ENCODE measurements around the gene NRDC. TPM values are rescaled to one million over a fixed set of nuclear protein-coding genes. Genes with fewer than 3 reads are reported as not detected.

NRDC gene
- total RNA-seq, 2 experiments from 2014 or later, result 119 to 124 TPM

DNA sequence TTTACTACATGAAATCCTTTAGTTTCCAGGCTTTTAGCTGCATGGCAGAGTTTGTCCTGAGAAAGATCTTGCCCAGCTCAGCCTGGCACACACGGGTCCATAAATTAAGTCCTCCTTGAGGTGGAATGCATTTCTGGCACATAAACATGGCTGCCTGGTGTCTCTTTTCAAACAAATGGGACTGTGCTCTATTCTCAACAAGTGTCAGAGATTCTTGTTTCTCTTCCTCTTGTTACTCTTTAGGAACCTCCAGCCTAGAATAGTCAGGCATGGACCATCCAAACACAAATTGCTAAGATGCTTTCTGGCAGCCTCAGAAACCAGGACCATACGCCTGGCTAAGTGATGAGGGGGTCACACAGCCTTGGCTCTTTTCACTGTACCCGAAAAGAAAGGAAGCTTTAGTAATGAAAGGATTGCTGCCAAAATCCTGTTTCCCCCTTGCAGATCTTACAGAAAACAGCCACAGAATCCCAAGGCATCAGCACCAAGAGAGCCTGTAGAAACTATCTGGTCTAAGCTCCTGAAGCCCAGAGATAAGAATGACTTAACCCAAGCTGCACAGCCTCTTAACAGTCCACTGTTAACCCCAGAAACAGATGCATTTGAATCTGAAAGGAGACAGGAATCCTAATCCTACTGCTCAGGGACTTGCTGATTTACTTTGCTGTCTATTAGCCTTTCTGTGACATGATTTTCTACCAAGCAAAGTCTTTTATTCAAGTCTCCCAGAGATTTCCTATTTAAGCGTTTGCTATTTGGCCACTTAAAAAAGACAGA, 31.9 kb upstream of the NRDC start:
- DNase-seq (no peak), ATAC-seq (no peak)
- Mint-ChIP-seq H3K27me3 (no peaks in the 10 kb centered on the region), H3K36me3 (ENCODE audit: low read depth) (no peaks in the 10 kb centered on the region), H3K27ac (no peak overlapping the region), H3K4me1 (ENCODE audit: low read depth) (peaks cover 4% of the 10 kb centered on the region), H3K9me3 (no peaks in the 10 kb centered on the region), H3K4me3 (no peak overlapping the region)
- intact Hi-C loops (cut with micrococcal nuclease), result no loop called here
- POLR2A ChIA-PET, result no interaction called here
- CTCF ChIA-PET, result interaction anchor here (1.0 to 2.9 kb wide), 2 partner anchors 13 to 15 kb away, joined by 3 to 13 read pairs; no protein-coding TSS in a partner anchor
- no peak for TF ChIP-seq CTCF (IDR thresholded peaks at IDR 0.05)

DNA sequence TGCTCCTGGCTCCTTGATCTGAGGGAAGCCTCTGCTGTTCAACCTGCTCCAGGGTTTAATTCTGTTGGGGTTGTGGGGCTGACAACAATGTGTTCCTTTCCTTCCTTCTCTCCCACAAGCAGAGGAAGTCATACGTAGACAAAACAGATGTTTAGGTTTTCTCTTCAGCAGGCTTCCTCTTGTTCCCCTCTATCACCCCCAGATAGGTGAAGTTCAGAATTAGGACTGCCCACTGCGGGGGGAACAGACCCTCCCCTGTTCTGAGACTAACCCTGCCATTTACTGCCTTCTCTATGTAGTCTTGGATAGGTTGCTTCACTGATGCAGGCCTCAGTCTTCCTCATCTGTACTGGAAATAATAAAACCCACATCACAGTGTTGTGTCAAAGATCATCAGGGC, 30.0 kb upstream of the NRDC start:
- Mint-ChIP-seq H3K9me3 (no peaks in the 10 kb centered on the region), H3K36me3 (ENCODE audit: low read depth) (no peaks in the 10 kb centered on the region), H3K27me3 (peaks cover under 1% of the 10 kb centered on the region), H3K4me1 (ENCODE audit: low read depth) (peaks cover 4% of the 10 kb centered on the region), H3K27ac (no peak overlapping the region), H3K4me3 (no peak overlapping the region)
- POLR2A ChIA-PET, result no interaction called here
- no peak for DNase-seq
- TF ChIP-seq CTCF (IDR thresholded peaks at IDR 0.05), result no peak
- CTCF ChIA-PET, result no interaction called here
- intact Hi-C loops (cut with micrococcal nuclease), result no loop called here
- ATAC-seq, result no peak

- Mint-ChIP-seq H3K9me3 (no peaks in the 10 kb centered on the region), H3K27me3 (peaks cover 2% of the 10 kb centered on the region), H3K27ac (no peak overlapping the region), H3K4me3 (no peak overlapping the region), H3K4me1 (ENCODE audit: low read depth) (peaks cover 4% of the 10 kb centered on the region), H3K36me3 (ENCODE audit: low read depth) (no peaks in the 10 kb centered on the region)
- ChIA-PET CTCF (interaction anchor here (3.3 kb wide), 1 partner anchor 10 kb away, joined by 13 read pairs; no protein-coding TSS in a partner anchor), POLR2A (no interaction called here)
- DNase-seq (no peak), ATAC-seq (peak; percentile 20)
- no peak for TF ChIP-seq CTCF (IDR thresholded peaks at IDR 0.05)
- intact Hi-C loops (cut with micrococcal nuclease), result no loop called here
Observed at GRCh38 chr1:51907079-51907702, 28.7 kb upstream of the NRDC start.

DNA sequence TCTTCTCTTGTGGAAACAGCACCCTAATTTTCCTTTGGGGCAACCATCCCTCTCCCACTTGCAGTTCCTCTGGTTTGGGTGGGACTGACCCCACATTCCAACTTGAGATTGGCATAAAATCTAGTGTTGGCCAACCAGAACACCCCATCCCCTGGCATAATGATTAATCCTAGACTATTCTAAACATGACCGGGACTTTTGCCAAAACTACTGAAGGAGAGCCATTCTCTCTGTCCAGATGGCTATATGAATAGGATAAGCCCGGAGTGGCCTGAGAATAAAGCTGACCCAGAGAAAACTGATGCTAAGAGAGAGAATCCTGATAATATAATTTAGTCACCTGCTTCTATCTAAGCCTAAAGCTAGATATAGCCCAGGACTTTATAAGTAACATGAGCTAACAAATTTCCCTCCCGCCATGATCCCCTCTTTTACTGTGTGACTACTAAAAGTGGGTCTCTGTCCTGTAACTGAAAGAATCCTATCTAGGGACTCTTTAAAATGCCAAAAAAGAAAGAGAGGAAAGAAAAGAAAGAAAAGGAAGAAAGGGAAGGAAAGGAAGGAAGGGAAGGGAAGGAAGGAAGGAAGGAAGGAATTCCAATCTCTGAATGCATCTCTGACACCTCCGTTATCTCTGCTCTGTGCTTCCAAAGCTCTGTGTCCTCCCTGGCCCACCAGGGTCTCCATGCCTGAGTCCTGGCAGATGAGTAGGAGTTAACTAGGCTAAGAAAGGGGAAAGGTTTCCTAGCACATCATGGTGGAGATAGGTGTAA, 28.0 kb upstream of the NRDC start:
- ChIA-PET CTCF (interaction anchor here (0.5 to 3.3 kb wide), 4 partner anchors 8 to 1919 kb away, joined by 3 to 13 read pairs (median 4); no protein-coding TSS in a partner anchor), POLR2A (no interaction called here)
- Mint-ChIP-seq H3K9me3 (no peaks in the 10 kb centered on the region), H3K4me1 (ENCODE audit: low read depth) (peaks cover 4% of the 10 kb centered on the region), H3K27ac (no peak overlapping the region), H3K27me3 (peaks cover 2% of the 10 kb centered on the region), H3K4me3 (no peak overlapping the region), H3K36me3 (ENCODE audit: low read depth) (no peaks in the 10 kb centered on the region)
- ATAC-seq, result no peak
- intact Hi-C loops (cut with micrococcal nuclease), result no loop called here
- DNase-seq, result no peak
- no peak for TF ChIP-seq CTCF (IDR thresholded peaks at IDR 0.05)

Data from activated CD8-positive, alpha-beta T cell treated with anti-CD3 and anti-CD28 coated beads for 36 hours (primary cell).